ENCODE measurements around the gene ZBTB48.
"Not testable (repeated sequence)": the region's sequence is repeated elsewhere in the genome, so short reads cannot be mapped to it uniquely, and the experiment has no call there.

ZBTB48 gene

DNA sequence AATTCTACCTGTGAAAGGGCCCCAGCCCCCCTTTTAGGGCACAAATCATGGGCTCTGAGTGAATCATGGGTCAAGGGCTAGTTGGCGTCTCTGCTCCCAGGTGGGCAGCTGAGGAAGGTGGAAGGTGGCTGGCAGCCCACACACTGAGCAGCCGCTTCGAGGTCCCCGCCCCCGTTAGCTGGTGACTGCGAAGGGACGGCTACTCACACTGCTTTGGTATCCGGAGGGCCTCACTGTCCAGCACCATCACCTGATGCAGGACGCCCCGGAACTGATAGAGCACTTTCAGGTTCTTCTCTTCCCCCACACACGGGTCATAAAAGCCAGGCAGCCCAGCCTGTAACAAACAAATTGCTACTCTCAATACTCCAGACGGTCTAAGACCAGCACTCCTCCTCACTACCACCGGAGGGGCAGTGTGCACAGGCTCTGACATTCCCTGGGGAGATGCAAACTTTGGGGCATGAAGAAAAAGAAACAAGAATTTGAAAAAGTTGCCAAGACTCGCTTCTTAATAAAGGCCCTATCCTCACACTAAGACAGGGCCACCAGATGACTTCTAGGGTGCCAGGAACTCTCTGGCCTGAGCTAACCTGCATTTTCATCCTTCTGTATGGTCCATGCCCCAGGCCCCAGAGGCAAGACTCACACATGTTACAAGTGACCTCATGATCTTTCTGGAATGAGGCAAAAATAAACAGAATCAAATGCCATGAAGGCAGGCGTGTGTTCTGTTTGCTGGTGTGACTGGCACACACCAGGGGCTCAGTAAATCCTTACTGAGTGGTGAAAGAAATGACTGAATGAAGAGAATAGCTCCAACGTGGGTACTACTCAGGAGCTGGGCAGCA is 56.3 kb downstream of the ZBTB48 start:
- DNase-seq (ENCODE audit: low spot score) = no peak

DNA sequence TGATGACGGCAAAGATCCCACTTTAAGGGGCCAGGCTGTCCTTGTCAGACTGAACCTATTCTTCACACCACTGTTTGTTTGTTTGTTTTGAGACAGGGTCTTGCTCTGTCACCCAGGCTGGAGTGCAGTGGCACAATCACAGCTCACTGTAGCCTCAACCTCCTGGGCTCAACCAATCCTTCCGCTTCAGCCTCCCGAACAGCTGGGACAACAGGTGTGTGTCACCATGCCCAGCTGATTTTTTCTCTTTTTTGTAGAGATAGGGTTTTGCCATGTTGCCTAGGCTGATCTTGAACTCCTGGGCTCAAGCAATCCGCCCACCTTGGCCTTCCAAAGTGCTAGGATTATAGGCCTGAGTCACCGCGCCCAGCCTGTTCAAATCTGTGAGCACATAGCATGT is 57.0 kb downstream of the ZBTB48 start:
- DNase-seq (ENCODE audit: low spot score) = not testable (repeated sequence)

DNA sequence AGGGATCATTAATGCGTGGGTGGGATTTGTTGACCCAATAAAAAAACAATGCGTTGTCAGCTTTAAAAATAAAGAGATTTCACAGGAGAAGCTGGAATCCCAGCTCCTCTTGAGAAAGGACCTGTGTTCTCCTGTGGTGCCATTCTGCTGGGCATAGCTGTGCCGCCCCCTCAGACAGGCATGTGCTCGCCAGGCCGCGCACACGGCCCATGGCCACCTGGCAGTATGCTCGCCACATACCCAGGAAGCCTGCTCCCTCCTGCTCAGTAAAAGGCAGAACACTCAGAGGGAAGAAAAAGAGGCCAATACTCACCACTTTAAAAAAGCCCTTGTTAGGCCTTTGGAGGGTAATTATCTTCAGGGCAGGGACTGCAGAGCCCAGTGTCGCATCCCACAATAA is 58.0 kb downstream of the ZBTB48 start:
- DNase-seq (ENCODE audit: low spot score) = no peak

DNA sequence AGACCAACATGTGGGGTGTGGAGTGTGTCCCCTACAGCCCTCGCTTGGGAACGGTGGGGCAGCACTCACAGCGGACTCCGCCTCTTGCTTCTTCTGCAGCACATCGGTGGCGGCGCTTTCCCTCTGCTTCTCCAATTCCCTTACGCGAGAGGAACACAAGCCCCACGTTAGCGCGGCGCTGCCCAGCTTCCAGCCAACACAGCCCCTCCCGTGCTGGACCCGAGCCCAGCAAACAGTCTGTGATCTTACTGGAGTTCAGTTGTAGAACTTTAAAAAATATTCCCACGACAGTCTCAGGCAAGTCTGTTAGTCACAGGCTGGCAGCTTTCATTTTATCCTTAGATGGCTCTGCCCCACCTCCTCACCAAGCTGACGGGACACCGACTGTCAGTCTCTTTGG is 58.4 kb downstream of the ZBTB48 start:
- no peak for DNase-seq (ENCODE audit: low spot score)

All from RKO (cell line).